Measurements from ENCODE around the gene ROBO2.

- no peak for TF ChIP-seq CTCF (IDR thresholded peaks at IDR 0.05; ENCODE audit: low read length)
- no peak for TF ChIP-seq EZH2 (IDR thresholded peaks at IDR 0.05; ENCODE audit: borderline replicate concordance, low read length)
Measured at GRCh38 chr3:77052051-77052501, 12.2 kb downstream of the ROBO2 start.
